Hepatocyte (in vitro differentiated cells): ENCODE results near the gene SUPT4H1.

Experiments used
- EZH2 ChIP-seq: fragments of 200-600 bp; sonication (generic); IDR thresholded peaks from 2 replicates; pipeline ENCODE4 v1.6.1; 2016; ENCODE audit warnings: antibody characterized with exemption, mild to moderate bottlenecking, borderline replicate concordance
- TF ChIP-seq, protein P1 (sequence below): fragments of 200-600 bp; sonication (generic); IDR thresholded peaks from 2 replicates; pipeline ENCODE4 v1.5.1; 2016; ENCODE audit warnings: antibody characterized with exemption, mild to moderate bottlenecking; ENCODE audit not compliant: poor library complexity

DNA sequence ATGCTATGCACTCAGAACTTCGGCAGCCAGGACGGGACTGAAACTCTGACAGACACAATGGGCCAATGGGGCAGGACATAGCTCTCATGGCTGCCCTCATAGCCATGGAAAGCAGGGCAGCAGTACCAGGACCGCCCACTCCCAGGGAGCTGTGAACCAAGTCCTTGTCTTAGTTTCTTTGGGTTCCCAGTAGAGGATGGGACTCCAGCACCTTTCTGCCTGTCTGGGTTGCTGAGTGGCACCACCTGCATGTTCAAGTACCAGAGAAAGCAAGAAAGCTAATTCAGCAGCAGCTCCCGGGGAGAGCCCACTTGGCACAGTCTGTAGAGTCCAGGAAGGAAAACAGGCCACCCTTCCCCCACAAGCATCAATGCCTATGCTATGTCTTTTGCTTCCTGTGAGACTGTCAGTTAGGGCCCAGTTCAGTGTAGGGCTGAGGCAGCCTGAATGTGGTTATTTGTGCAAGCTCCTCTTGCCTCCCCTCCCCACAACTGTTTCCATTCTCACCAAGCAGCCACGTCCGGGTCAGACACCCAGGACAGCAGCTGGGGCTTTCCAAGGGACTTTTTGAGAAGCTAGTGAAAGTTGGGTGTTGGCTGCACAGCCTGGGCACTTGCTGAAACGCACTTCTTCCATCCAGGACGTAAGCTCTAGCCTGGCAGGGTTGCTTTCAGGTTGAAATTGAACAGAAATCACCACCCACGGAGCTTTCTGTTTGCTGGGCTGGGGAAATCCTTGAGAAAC, 7.8 kb downstream of the SUPT4H1 start:
- no peak for TF ChIP-seq EZH2
- TF ChIP-seq, protein P1, sequence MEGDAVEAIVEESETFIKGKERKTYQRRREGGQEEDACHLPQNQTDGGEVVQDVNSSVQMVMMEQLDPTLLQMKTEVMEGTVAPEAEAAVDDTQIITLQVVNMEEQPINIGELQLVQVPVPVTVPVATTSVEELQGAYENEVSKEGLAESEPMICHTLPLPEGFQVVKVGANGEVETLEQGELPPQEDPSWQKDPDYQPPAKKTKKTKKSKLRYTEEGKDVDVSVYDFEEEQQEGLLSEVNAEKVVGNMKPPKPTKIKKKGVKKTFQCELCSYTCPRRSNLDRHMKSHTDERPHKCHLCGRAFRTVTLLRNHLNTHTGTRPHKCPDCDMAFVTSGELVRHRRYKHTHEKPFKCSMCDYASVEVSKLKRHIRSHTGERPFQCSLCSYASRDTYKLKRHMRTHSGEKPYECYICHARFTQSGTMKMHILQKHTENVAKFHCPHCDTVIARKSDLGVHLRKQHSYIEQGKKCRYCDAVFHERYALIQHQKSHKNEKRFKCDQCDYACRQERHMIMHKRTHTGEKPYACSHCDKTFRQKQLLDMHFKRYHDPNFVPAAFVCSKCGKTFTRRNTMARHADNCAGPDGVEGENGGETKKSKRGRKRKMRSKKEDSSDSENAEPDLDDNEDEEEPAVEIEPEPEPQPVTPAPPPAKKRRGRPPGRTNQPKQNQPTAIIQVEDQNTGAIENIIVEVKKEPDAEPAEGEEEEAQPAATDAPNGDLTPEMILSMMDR: no peak
